ENCODE measurements around the gene DCAF15.
A peak's percentile ranks its signal among the peaks of the same experiment; 100 is the strongest.

DNA sequence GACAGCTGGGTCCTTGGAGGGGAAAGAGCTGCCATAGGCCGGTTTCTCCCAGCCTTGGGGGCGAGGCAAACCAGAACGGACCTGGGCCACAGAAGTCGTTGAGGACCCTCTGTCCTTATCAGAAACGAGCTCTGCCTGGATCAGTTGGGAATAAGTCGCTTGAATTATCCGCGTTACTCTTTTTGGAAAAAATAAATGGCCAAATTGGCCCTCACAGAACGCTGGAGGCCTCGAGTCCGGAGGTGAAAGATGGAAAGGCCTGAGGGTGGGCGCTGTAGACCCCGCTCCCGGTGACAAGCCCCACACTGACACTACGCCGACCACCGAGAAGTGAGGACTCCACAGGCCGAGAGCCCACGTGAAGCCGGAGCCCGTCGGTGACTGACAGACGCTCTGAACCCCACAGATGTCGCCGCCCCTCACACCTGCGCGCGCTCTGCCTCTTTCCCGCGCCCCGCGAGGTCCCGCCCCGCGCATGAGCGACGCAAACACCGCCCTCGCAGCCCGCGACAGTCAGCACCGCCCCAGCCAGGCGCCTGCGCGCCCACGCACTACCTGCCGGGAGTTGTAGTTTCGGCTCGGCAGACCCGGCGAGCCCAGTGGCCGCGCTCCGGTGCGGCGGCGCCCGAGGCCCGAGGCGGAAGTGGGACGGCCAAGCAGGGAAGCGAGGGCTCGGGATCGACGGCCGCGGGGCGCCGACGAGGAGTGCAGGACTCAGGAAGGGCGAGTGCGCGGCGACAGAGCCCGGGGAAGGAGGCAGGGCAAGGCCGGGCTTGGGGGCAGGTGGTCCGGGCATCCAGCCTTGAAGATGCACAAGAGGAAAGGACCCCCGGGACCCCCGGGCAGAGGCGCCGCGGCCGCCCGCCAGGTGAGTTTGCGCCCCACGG, 46.4 kb upstream of the DCAF15 start, which contains the start of the genes BRME1 and CC2D1A:
- TF ChIP-seq, protein P1, sequence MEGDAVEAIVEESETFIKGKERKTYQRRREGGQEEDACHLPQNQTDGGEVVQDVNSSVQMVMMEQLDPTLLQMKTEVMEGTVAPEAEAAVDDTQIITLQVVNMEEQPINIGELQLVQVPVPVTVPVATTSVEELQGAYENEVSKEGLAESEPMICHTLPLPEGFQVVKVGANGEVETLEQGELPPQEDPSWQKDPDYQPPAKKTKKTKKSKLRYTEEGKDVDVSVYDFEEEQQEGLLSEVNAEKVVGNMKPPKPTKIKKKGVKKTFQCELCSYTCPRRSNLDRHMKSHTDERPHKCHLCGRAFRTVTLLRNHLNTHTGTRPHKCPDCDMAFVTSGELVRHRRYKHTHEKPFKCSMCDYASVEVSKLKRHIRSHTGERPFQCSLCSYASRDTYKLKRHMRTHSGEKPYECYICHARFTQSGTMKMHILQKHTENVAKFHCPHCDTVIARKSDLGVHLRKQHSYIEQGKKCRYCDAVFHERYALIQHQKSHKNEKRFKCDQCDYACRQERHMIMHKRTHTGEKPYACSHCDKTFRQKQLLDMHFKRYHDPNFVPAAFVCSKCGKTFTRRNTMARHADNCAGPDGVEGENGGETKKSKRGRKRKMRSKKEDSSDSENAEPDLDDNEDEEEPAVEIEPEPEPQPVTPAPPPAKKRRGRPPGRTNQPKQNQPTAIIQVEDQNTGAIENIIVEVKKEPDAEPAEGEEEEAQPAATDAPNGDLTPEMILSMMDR (IDR thresholded peaks at IDR 0.05): peak in 1 of 7 experiments; percentile 25
- peak in 2 of 3 donors; percentile 70 to 75 for TF ChIP-seq POLR2A (IDR thresholded peaks at IDR 0.05)

Data from body of pancreas (tissue), 4 donors.